Activated effector memory CD4-positive, alpha-beta T cell treated with Interleukin-2 at 50 U/mL for 16 hours (primary cell): Measurements from ENCODE around the gene TMEM61.

Experiments used
- DNase-seq: peaks from one replicate; pipeline ENCODE4 v3.0.0-alpha.2; 2020

TMEM61 gene

GRCh38 chr1:54986025-54986424 is 5.6 kb downstream of the TMEM61 start:
- DNase-seq: no peak

DNA sequence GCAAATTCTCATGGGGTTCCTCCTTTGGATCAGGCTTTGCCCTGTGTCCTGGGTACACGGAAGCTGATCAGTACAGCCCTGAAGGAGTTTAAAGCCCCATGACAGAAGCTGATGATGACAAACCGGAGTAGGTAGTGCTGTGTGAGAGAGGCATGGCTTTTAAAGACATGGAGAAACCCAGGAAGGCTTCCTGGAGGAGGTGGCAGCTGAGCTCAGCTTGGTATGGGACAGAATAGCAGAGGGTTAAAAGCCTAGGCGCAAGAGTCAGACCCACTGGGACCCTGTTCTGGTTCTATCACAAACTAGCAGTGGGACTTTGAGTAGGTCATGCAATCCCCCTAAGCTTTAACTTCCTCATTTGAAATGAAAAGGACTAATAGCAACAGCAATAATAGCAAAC is 6.1 kb downstream of the TMEM61 start:
- no peak for DNase-seq

GRCh38 chr1:54987427-54987826 is 7.0 kb downstream of the TMEM61 start:
- DNase-seq: no peak

DNA sequence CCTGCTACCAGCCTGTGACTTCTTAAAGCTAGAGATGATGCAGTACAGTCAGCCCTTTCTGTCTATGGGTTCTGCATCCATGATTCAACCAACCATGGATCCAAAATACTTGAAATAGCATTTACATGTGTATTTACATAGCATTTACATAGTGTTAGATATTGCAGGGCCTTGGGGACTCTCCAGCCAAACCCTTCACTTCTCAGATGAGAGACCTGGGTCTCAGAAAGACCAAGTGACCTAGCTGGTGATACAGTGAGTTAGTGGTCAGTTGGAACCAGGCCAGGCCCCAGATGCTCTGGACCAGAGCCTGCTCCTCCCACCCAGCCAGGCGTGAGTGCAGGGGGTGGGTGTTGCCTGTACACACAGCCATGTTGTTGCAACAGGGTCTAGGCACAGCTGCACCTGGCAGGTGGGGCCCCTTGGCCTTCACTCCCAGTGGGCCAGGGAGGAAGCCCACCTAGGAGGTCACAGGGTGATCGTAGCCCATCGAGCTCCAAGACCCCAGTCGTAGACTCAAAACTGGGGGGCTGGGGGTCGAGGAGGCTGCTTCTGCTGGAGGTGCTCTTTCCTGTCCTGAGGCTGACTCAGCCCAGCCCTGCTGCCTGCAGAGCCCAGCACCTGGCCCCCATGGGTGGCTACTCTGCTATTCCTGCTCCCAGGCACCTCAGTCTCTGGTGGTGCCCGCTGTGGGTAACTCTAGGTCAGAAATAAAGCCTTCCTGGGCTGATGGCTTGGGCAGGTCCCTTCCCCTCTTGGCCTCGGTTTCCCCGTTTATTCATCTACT is 7.7 kb downstream of the TMEM61 start:
- no peak for DNase-seq

GRCh38 chr1:54988975-54989374 is 8.5 kb downstream of the TMEM61 start:
- DNase-seq: no peak

DNA sequence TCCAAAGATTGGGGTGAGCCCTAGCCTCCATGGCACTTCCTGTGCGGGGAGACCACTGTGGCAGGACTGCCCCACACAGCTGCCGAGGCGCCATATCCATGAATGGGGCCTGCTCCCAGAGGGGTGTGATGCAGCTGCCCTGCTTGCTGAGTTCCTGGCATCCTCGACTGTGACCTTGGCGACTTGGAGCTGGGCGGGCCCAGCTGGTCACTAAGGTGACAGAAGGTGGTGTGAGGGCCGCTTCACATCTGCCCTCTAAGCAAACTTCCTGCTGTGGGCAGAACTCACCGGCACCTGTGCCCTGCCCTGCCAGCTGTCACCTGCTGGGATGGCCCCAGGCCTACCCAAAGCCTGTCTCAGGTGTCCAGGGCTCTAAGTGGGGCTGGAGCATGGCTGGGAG is 9.0 kb downstream of the TMEM61 start:
- no peak for DNase-seq

DNA sequence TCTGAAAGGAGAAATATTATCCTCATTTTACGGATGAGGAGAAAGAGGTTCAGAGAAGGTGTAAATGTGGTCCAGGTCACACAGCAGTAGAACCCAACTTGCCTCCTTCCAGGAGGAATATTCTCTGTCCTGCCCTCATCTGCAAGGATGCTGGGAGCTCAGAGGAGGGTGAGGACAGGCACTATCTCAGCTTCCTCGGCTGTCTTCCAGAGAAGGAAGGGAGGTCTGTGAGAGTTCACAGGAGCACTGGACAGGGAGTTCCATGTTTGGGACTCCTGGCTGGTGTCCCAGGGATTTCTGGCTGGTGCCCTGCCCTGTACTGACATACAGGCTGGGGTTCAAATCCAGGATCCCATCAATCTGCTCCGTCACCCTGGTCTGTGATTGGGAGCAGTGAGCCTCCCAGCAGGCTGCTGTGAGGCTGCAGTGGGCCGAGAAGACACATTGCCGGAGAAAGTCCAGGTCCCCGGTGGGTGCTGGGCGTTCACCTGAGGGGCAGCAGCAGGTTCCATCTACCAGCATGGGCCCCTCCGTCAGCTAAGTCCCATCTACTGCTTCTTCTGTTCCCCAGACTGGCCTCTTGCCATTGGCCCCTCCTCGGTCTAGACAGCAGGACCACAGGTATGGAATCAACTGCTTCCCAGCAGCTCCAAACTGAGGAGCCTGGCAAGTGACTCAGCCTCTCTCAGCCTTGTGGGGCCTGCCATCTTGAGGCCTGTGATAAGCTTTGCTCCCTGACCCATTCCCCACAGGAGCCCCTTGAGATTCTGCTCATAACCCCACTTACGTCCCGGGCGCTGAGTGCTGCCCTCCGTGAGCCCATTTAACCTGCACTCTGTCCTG is 9.8 kb downstream of the TMEM61 start:
- DNase-seq: no peak

DNA sequence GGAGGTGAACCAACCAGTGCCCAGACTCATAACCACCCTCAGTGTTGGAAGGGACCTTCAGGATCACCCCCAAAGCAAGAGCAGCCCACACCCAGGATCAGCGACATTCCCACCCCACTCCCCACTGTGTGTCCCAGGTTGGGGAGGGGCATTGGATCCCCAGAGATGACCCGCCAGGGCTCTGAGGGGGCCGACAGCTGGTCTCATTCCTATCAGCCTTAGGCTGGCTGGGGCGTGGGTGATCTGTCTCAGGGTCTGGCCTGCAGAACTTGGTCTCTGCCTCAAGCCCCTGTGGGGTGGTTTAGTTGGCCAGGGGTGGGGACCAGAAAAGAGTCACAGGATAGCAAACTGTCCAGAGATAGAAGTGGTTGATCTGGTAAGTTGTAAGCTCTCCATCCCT is 10.5 kb downstream of the TMEM61 start:
- DNase-seq: no peak

GRCh38 chr1:54991939-54992338 is 11.5 kb downstream of the TMEM61 start:
- no peak for DNase-seq

GRCh38 chr1:54993140-54993539 is 12.7 kb downstream of the TMEM61 start:
- no peak for DNase-seq

DNA sequence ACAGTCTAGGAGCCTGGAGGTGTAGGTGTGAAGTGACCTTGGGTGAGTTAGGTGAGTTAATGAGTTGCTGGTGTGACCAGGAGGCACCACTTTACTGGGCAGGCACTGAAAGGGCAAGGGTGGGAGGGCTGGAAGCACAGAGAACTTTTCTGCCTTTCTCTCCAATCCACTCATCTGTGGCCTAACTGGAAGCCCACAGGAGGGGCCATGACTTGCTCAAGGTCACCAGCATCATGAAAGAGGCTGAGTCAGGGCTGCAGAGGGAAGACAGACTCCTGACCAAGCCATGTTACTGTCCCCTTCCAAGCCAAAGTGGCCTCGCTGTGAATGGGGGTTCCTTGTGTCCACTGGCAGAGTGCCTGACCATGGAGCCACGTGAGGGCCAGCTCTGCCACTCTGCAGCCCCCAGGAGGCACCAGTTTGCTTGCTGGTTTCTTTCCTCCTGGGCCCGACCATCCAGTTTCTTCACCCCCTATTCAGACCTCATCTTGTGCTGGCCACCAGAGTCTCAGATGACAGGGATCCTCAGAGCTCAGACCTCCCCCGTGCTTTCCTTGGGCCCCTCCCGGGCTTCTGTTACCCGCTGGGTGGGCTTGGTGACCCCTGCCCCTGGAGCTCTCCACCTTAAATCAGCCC is 14.0 kb downstream of the TMEM61 start:
- DNase-seq: no peak

DNA sequence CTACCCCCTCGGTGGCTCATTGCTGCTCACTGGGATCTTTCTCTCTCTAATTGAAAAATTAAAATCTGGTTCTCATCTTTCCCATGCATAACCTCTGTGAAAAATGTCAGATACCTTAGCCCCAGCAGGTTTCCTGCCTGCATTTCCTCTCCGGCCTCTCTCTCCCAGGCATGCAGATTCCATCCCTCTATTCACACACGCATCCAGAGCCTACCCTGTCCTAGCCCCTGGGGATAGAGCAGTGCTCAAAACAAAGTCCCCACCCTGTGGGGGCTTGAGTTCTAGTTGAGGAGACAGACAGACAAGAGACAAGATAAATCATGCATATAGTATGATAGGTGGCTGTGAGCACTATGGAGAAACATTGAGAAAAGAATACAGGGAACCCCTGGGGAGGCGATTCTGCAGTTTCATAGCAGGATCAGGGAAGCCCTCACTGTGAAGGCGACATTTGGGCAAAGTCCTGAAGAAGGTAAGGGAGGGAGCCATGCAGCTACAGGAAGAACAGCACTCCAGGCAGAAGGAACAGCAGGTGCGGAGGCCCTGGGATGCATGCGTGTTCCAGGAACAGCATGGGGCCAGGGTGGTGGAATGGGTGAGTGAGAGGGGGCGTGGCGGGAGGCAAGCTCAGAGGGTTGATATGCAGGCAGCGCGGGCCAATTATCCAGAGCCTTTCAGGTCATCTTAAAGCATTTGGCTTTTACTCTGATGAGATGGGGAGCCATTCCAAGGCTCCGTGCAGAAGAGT is 14.8 kb downstream of the TMEM61 start:
- no peak for DNase-seq

GRCh38 chr1:54995835-54996234 is 15.4 kb downstream of the TMEM61 start:
- DNase-seq: peak; percentile 52

GRCh38 chr1:54996359-54996868 is 16.0 kb downstream of the TMEM61 start:
- peak; percentile 71 for DNase-seq

- no peak for DNase-seq
These were observed 16.7 kb downstream of the TMEM61 start for GRCh38 chr1:54996869-54997710.

DNA sequence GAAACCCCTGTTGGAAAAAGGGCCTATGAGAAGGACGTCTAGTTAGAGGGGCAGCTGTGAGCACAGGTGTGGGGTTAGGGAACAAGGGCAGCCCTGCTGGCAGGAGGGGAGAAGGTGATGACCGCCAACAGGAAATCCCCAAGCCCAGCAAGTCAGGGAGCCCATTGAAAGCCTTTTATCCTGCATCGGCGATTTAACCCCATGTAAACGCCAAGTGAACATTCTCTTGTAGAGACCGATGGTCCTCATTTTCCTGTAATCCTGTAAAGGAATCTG is 17.2 kb downstream of the TMEM61 start:
- no peak for DNase-seq

DNA sequence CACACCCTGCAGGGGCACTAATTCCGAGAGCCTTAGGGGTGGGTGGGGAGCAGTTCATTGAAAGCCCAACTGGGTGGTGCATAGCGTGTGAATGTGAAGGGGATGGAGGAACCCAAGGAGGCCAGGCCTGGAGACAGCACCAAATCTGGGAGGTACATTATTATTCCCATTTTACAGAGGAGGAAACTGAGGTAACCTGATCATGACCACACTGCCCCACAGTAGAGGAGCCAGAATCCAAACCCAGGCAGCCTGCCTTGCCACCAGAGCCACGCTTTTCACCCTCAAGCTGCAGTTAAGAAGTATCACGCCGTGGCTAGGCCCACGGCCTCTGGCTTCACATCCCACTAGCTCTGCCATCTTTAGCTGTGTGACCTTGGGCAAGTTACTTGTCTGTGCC is 17.7 kb downstream of the TMEM61 start:
- DNase-seq: no peak

DNA sequence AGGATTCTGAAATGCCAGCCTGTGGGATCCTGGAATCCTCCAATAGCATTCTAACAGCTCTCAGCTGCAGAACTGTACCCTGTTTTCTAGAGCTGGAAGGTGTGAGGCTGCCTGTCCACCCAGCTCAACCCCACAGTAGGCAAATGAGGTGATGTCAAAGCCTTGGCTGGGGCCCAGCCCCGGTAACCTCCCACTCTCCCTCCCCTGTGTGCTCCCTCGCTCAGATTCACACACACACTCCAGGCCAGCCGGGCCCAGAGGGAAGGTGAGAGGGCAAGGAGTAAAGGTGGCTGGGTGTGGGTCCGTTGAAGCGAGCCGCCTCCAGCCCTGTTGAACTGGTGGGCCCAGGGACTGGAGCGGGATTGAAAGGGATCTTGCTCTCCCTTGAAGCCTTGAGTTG is 18.2 kb downstream of the TMEM61 start, which contains the start of gene BSND:
Gene BSND (plus strand): TSS at position 257 of the 400 bp plus-strand sequence. CDS start 254 bp downstream, outside the sequence.
- no peak for DNase-seq

- DNase-seq: no peak
These were observed 20.0 kb downstream of the TMEM61 start for GRCh38 chr1:55000110-55001085.

- no peak for DNase-seq
These were observed 20.9 kb downstream of the TMEM61 start for GRCh38 chr1:55001311-55001710.

GRCh38 chr1:55002686-55003085 is 22.3 kb downstream of the TMEM61 start:
- DNase-seq: no peak
